ENCODE data around the gene REEP6. TPM values are rescaled to one million over a fixed set of nuclear protein-coding genes. Genes with fewer than 3 reads are reported as not detected.
"Not testable (repeated sequence)": the region's sequence is repeated elsewhere in the genome, so short reads cannot be mapped to it uniquely, and the experiment has no call there.

REEP6 gene
- total and polyA plus RNA-seq, 2 experiments from 2014 or later, result 3.0 to 4.3 TPM

DNA sequence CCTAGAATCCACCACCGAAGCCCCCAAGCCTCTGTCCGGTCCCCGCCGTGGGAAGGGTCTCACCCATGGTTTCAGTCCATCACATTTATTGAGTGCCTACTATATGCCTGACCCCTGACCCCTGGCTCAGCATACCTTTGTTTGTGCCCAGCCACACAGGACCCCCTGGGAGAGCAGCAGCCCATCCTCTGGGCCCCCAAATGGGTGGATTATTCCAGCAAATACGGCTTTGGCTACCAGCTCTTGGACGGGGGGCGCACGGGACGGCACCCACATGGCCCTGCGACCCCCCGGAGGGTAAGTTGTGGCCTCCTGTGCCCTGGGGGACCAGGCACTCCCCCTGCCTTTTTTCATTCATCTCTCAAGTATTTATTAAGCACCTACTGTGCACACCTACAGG, 40.6 kb downstream of the REEP6 start:
- in situ Hi-C loops (cut with MboI), result no loop called here
- H3K9ac ChIP-seq, result no peak overlapping the region
- no peaks in the 10 kb centered on the region for H3K9me2 ChIP-seq (ENCODE audit: insufficient read depth)
- H3K36me3 ChIP-seq (ENCODE audit: low read depth), result no peaks in the 10 kb centered on the region
- H3K4me2 ChIP-seq (ENCODE audit: unreplicated experiment), result no peak overlapping the region
- no peaks in the 10 kb centered on the region for H4K20me1 ChIP-seq (ENCODE audit: insufficient read depth)
- no peaks in the 10 kb centered on the region for H3K27me3 ChIP-seq (replicated peaks; ENCODE audit: insufficient read depth)
- no peaks in the 10 kb centered on the region for H3F3A ChIP-seq (ENCODE audit: insufficient read depth)
- H3K4me1 ChIP-seq (ENCODE audit: insufficient read depth), result no peaks in the 10 kb centered on the region
- 79 to 80% methylated on average over 11 of the region's 11 CpGs for WGBS, 2 experiments (ENCODE audit: low coverage in 1 of 2, low lambda C conversion rate in 2 of 2, missing lambda C conversion rate in 2 of 2)
- no peak overlapping the region for H3K4me3 ChIP-seq
- H3K27ac ChIP-seq, result no peak overlapping the region
- no peak for DNase-seq
- no peaks in the 10 kb centered on the region for H3K79me2 ChIP-seq (ENCODE audit: insufficient read depth)
- no peaks in the 10 kb centered on the region for H3K9me3 ChIP-seq (ENCODE audit: low read depth)
- H2AFZ ChIP-seq, result no peak overlapping the region
- no peak for TF ChIP-seq EZH2phosphoT487 (IDR thresholded peaks at IDR 0.05; ENCODE audit: insufficient read depth, low read depth)
- no peak for TF ChIP-seq EZH2 (IDR thresholded peaks at IDR 0.05; ENCODE audit: insufficient read depth, poor library complexity, severe bottlenecking)

GRCh38 chr19:1532003-1532402, 41.0 kb downstream of the REEP6 start:
- H3K27me3 ChIP-seq (replicated peaks; ENCODE audit: insufficient read depth), result no peaks in the 10 kb centered on the region
- H3K27ac ChIP-seq, result no peak overlapping the region
- no peaks in the 10 kb centered on the region for H3K9me3 ChIP-seq (ENCODE audit: low read depth)
- in situ Hi-C loops (cut with MboI), result no loop called here
- no peaks in the 10 kb centered on the region for H3K36me3 ChIP-seq (ENCODE audit: low read depth)
- TF ChIP-seq EZH2phosphoT487 (IDR thresholded peaks at IDR 0.05; ENCODE audit: insufficient read depth, low read depth) (no peak), EZH2 (IDR thresholded peaks at IDR 0.05; ENCODE audit: insufficient read depth, poor library complexity, severe bottlenecking) (no peak)
- no peaks in the 10 kb centered on the region for H3K79me2 ChIP-seq (ENCODE audit: insufficient read depth)
- H3K4me3 ChIP-seq, result no peak overlapping the region
- no peak overlapping the region for H2AFZ ChIP-seq
- H3K9me2 ChIP-seq (ENCODE audit: insufficient read depth), result no peaks in the 10 kb centered on the region
- H4K20me1 ChIP-seq (ENCODE audit: insufficient read depth), result no peaks in the 10 kb centered on the region
- no peaks in the 10 kb centered on the region for H3F3A ChIP-seq (ENCODE audit: insufficient read depth)
- WGBS, 2 experiments (ENCODE audit: low coverage in 1 of 2, low lambda C conversion rate in 2 of 2, missing lambda C conversion rate in 2 of 2), result 75 to 78% methylated on average over 9 of the region's 9 CpGs
- H3K9ac ChIP-seq, result no peak overlapping the region
- no peak overlapping the region for H3K4me2 ChIP-seq (ENCODE audit: unreplicated experiment)
- H3K4me1 ChIP-seq (ENCODE audit: insufficient read depth), result no peaks in the 10 kb centered on the region
- no peak for DNase-seq

- Histone ChIP-seq H3K9ac (no peak overlapping the region), H3K4me2 (ENCODE audit: unreplicated experiment) (no peak overlapping the region), H3K9me2 (ENCODE audit: insufficient read depth) (no peaks in the 10 kb centered on the region), H3K27me3 (replicated peaks; ENCODE audit: insufficient read depth) (no peaks in the 10 kb centered on the region), H3K36me3 (ENCODE audit: low read depth) (no peaks in the 10 kb centered on the region), H3F3A (ENCODE audit: insufficient read depth) (no peaks in the 10 kb centered on the region), H3K4me1 (ENCODE audit: insufficient read depth) (no peaks in the 10 kb centered on the region), H3K4me3 (no peak overlapping the region), H3K27ac (no peak overlapping the region), H2AFZ (no peak overlapping the region), H4K20me1 (ENCODE audit: insufficient read depth) (no peaks in the 10 kb centered on the region), H3K79me2 (ENCODE audit: insufficient read depth) (no peaks in the 10 kb centered on the region), H3K9me3 (ENCODE audit: low read depth) (no peaks in the 10 kb centered on the region)
- TF ChIP-seq EZH2phosphoT487 (IDR thresholded peaks at IDR 0.05; ENCODE audit: insufficient read depth, low read depth) (no peak), EZH2 (IDR thresholded peaks at IDR 0.05; ENCODE audit: insufficient read depth, poor library complexity, severe bottlenecking) (no peak)
- WGBS, 2 experiments (ENCODE audit: low coverage in 1 of 2, low lambda C conversion rate in 2 of 2, missing lambda C conversion rate in 2 of 2), result 48 to 59% methylated on average over 15 to 23 of the region's 23 CpGs
- in situ Hi-C loops (cut with MboI), result no loop called here
- DNase-seq, result no peak
Observed at GRCh38 chr19:1533510-1534150, 42.6 kb downstream of the REEP6 start.

DNA sequence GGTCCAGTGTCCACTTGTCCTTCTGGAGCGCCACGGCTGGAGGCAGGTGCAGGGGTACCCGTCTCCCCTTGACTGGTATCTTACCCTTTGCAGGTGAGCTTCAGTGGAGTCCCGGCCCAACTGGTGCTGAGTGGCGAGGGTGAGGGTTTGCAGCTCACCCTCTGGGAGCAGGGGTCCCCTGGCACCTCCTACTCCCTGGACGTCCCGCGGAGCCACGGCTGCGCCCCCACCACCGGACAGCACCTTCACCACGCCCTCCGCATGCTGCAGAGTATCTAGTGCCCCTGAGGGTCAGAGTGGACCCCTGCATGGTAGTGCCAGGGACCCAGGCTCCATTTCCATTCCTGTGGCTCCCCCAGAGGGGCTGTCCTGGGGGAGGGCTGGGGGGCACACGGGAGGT, 44.0 kb downstream of the REEP6 start:
- TF ChIP-seq EZH2phosphoT487 (IDR thresholded peaks at IDR 0.05; ENCODE audit: insufficient read depth, low read depth), result no peak
- TF ChIP-seq EZH2 (IDR thresholded peaks at IDR 0.05; ENCODE audit: insufficient read depth, poor library complexity, severe bottlenecking), result no peak
- H3K27me3 ChIP-seq (replicated peaks; ENCODE audit: insufficient read depth), result no peaks in the 10 kb centered on the region
- no peak for DNase-seq

GRCh38 chr19:1535699-1536098, 44.7 kb downstream of the REEP6 start:
- H3K4me2 ChIP-seq (ENCODE audit: unreplicated experiment); H3K9ac ChIP-seq; in situ Hi-C loops (cut with MboI); H2AFZ ChIP-seq; H3K9me3 ChIP-seq (ENCODE audit: low read depth); H3K27me3 ChIP-seq (replicated peaks; ENCODE audit: insufficient read depth); H3K36me3 ChIP-seq (ENCODE audit: low read depth); H3F3A ChIP-seq (ENCODE audit: insufficient read depth); H3K4me3 ChIP-seq; DNase-seq; H3K27ac ChIP-seq; H3K79me2 ChIP-seq (ENCODE audit: insufficient read depth); H4K20me1 ChIP-seq (ENCODE audit: insufficient read depth); H3K4me1 ChIP-seq (ENCODE audit: insufficient read depth); H3K9me2 ChIP-seq (ENCODE audit: insufficient read depth): not testable (repeated sequence)
- 84 to 86% methylated on average over 7 of the region's 7 CpGs for WGBS, 2 experiments (ENCODE audit: low coverage in 1 of 2, low lambda C conversion rate in 2 of 2, missing lambda C conversion rate in 2 of 2)

More for the DNA sequence above, 44.0 kb downstream of the REEP6 start:
- Histone ChIP-seq H3K4me2 (ENCODE audit: unreplicated experiment) (no peak overlapping the region), H3K27ac (no peak overlapping the region), H3F3A (ENCODE audit: insufficient read depth) (no peaks in the 10 kb centered on the region), H4K20me1 (ENCODE audit: insufficient read depth) (no peaks in the 10 kb centered on the region), H3K36me3 (ENCODE audit: low read depth) (no peaks in the 10 kb centered on the region), H3K79me2 (ENCODE audit: insufficient read depth) (no peaks in the 10 kb centered on the region), H3K4me3 (no peak overlapping the region), H3K4me1 (ENCODE audit: insufficient read depth) (no peaks in the 10 kb centered on the region), H3K9ac (no peak overlapping the region), H3K9me3 (ENCODE audit: low read depth) (no peaks in the 10 kb centered on the region), H2AFZ (no peak overlapping the region), H3K9me2 (ENCODE audit: insufficient read depth) (no peaks in the 10 kb centered on the region)
- in situ Hi-C loops (cut with MboI), result no loop called here
- WGBS, 2 experiments (ENCODE audit: low coverage in 1 of 2, low lambda C conversion rate in 2 of 2, missing lambda C conversion rate in 2 of 2), result 76 to 80% methylated on average over 13 to 14 of the region's 14 CpGs
